ENCODE measurements around the gene TMEM52. TPM values are rescaled to one million over a fixed set of nuclear protein-coding genes. Genes with fewer than 3 reads are reported as not detected.

The TMEM52 gene
- total RNA-seq, 4 donors from 2014 or later, result 2.9 to 6.4 (median 4.1) TPM

GRCh38 chr1:1875932-1876331 is 43.1 kb downstream of the TMEM52 start:
- no peak for DNase-seq (ENCODE audit: low spot score in 2 of 2)
- WGBS, 2 donors, result 70 to 81% methylated on average over 1 of the region's 1 CpG
- intact Hi-C loops (cut with DNase I; ENCODE audit: low total_unique reads), result no loop called here
- H3K4me3 ChIP-seq (ENCODE audit: low read depth, poor library complexity, severe bottlenecking), result no peak overlapping the region
- TF ChIP-seq POLR2A (IDR thresholded peaks at IDR 0.05) (no peak), CTCF (IDR thresholded peaks at IDR 0.05) (no peak)

GRCh38 chr1:1874901-1875300 is 44.2 kb downstream of the TMEM52 start:
- intact Hi-C loops (cut with DNase I; ENCODE audit: low total_unique reads), result no loop called here
- H3K4me3 ChIP-seq (ENCODE audit: low read depth, poor library complexity, severe bottlenecking), result no peak overlapping the region
- TF ChIP-seq CTCF (IDR thresholded peaks at IDR 0.05), result no peak
- no peak for TF ChIP-seq POLR2A (IDR thresholded peaks at IDR 0.05)
- no peak for DNase-seq (ENCODE audit: low spot score in 2 of 2)
- 89 to 98% methylated on average over 7 of the region's 7 CpGs for WGBS, 2 donors

- H3K4me3 ChIP-seq (ENCODE audit: low read depth, poor library complexity, severe bottlenecking), result no peak overlapping the region
- intact Hi-C loops (cut with DNase I; ENCODE audit: low total_unique reads), result no loop called here
- WGBS, 2 donors, result 40 to 61% methylated on average over 2 of the region's 2 CpGs
- TF ChIP-seq CTCF (IDR thresholded peaks at IDR 0.05) (no peak), POLR2A (IDR thresholded peaks at IDR 0.05) (no peak)
- DNase-seq (ENCODE audit: low spot score in 2 of 2), result no peak
These were observed 45.9 kb downstream of the TMEM52 start for GRCh38 chr1:1873186-1873585.

- no peak for DNase-seq (ENCODE audit: low spot score in 2 of 2)
- WGBS, 2 donors, result 83 to 85% methylated on average over 11 of the region's 11 CpGs
- no peak for TF ChIP-seq CTCF (IDR thresholded peaks at IDR 0.05)
- no peak overlapping the region for H3K4me3 ChIP-seq (ENCODE audit: low read depth, poor library complexity, severe bottlenecking)
- intact Hi-C loops (cut with DNase I; ENCODE audit: low total_unique reads), result no loop called here
These were observed 46.6 kb downstream of the TMEM52 start for GRCh38 chr1:1872329-1872994.

GRCh38 chr1:1869469-1869868 is 49.6 kb downstream of the TMEM52 start:
- TF ChIP-seq CTCF (IDR thresholded peaks at IDR 0.05) (no peak), POLR2A (IDR thresholded peaks at IDR 0.05) (no peak)
- intact Hi-C loops (cut with DNase I; ENCODE audit: low total_unique reads), result no loop called here
- DNase-seq (ENCODE audit: low spot score in 2 of 2), result no peak
- WGBS, 2 donors, result 55 to 64% methylated on average over 4 of the region's 4 CpGs
- H3K4me3 ChIP-seq (ENCODE audit: low read depth, poor library complexity, severe bottlenecking), result no peak overlapping the region

Other genes starting within 250 kb of the TMEM52 start
- gene SLC35E2B, start 226.5 kb downstream of the TMEM52 start, total RNA-seq, result 10 to 100 TPM; 16.1 to 48.4 (median 31.4) TPM
- 10 to 100 TPM; 18.1 to 56.9 (median 27.7) TPM for gene CDK11A, start 194.9 kb downstream of the TMEM52 start, total RNA-seq
- 10 to 100 TPM; 45.4 to 58.0 (median 54.2) TPM for gene NADK, start 140.8 kb downstream of the TMEM52 start, total RNA-seq
- 100 to 1,000 TPM; 103 to 141 (median 123) TPM for gene GNB1, start 28.2 kb downstream of the TMEM52 start, total RNA-seq
- gene CALML6, start 4.0 kb downstream of the TMEM52 start, total RNA-seq, result under 1 TPM; 0.13 to 0.89 (median 0.65) TPM
- under 1 TPM in 1 of 4 donors, not detected in 3; 0.10 TPM for gene CFAP74, start 84.5 kb upstream of the TMEM52 start, total RNA-seq
- 1 to 10 TPM in 3 of 4 donors, not detected in 1; 1.1 to 5.1 (median 2.0) TPM for gene GABRD, start 100.1 kb upstream of the TMEM52 start, total RNA-seq
- gene PRKCZ, start 131.1 kb upstream of the TMEM52 start, total RNA-seq, result 10 to 100 TPM; 25.9 to 32.2 (median 26.8) TPM